Bone marrow (tissue), 2 donors: ENCODE measurements around the gene FGF9.

Source experiments
- DNase-seq, 2 donors: peaks; one replicate each; lab custom pipeline; 2025; lab: John Stamatoyannopoulos, UW

FGF9 gene

DNA sequence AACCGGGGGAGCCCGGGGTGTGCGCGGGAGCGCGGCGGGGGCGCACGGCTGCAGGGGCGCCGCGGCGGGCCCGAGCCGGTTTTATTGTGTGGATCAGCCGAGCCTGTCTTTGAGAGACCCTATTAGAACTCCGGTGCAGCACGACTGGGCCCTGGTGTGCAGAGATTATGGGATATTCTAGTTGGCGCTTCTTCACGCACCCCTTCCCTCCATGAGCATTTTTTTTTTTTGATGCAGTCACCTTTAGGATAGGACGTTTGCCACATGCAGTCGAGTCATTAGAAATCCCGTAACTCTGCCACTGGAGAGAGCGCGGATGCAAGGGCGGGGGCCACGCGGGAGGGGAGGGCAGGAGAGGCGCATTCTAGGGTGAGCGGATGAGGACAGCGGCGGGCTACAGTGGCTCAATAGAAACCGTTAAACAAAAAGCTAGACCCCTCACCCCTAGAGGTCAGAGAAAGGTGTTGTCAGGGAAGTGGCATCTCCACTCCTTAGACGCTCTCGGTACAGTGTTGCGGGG is 3.7 kb downstream of the FGF9 start:
- no peak for DNase-seq

DNA sequence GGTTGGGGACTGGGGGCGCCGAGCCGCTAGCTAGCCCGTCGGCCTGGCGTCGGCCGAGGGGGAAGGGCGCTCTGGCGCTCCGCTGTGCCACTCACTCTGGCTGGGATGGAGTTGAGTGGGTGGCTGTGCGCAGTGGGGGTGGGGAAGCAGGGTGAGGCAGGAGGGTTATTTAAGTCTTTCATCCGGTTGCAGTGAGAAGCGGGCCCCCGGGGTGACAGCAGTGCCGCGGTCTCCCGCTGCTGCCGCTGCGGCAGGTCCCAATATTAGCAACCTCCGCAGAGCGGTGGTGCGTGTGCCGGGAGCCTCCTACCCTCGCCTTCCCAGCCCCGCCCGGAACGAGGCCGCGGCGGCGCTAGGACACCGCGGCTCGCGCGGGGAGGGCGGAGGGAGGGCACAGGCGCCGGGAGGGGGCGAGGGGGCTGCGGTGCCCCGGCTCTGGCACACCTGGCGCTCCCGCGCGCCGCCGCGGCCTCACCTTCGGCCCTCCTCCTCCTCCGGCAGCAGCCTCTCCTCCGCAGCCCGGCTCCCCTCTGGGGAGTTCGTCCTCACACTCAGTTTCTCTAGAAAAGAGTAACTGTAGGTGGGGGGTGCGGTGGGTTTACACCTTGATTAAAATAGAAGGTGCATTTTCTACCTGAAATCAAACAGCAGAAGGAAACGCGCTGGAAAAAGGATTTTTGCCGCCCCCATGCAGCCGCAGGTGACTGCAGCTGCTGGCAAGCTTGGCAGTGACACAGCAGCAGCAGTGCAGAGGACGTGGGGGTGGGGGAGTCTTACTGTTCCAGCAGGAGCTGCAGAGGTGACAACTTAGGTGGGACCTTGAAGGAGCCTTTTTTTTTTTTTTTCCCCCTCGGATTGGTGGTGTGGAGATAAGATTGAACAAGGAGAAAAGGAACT is 4.5 kb downstream of the FGF9 start:
- no peak for DNase-seq

DNA sequence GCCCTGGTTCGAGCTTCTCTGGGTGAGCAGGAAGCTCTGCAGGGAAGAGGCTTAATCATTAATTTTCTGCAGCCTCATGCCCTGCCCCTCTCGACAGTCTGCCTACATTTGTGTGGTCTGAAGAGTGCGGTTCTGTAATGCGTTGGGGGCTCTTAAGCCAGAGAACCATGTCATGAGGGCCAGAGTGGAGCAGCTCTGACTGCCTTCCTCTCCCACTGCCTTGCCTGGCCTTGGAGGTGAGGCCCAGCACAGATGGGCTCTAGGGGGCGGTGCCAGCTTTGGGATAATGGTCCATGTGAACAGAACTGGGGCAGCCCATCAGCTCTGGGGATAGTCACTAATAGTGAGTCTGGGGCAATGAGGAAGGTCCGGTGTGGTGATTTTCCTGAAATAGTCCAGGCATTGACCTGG is 5.7 kb downstream of the FGF9 start:
- no peak for DNase-seq

DNA sequence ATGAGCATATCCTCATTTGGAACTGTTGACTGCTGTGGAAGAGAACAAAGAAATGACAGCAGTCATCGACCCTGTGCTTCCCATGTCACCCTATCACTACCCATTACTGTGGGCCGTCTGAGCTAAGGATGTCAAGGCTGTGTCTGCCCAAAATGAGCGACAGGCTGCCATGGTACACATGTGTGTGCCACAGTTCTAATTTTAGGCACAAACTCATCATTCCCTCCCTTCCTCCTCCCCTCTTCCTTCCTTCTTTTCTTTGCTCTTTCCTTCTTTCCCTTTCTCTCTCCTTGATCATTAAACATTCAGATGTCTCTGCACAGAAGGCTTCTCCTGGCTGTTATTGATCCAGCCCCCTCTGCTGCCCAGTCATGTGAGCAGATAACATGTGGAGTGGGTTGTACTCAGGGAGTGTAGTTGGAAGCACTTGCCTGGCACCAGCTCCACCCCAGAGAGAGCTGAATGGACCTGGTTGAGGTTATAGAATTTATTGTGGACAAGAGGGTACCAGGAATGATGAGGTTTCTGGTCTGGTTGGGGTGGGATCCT is 6.3 kb downstream of the FGF9 start:
- no peak for DNase-seq

DNA sequence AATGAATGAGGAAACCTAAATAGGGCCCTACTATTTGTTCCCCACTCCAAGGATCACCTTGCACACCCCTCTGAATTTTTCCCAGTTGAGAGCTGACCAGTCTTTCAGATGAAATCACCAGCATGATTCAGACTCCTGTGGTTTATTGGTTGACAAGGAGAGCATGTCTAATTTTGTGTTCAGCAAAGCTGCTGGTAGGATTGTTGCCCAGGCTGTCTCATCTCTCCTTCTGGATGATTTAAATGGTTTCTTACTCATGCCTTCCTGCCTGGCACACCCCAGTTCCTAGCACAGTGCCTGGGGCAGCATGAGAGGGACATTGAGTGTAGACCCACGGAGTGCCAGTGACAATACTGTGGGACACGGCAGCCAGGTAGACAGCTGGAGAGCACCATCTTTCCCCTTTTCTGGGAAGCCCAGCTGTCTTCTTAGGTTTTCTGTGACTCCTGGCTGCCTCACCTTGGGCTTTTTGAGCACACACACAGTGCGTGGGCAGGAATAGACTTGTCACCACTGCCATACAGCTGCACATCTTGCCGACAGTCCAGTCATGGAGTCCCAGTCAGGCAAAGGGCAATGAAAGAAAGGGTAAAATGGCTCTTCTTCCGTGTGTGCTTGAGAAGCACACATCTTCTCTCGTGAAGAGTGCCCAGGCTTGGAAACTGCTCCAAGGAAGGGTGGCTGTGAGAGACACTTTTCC is 12.3 kb downstream of the FGF9 start:
- no peak for DNase-seq

DNA sequence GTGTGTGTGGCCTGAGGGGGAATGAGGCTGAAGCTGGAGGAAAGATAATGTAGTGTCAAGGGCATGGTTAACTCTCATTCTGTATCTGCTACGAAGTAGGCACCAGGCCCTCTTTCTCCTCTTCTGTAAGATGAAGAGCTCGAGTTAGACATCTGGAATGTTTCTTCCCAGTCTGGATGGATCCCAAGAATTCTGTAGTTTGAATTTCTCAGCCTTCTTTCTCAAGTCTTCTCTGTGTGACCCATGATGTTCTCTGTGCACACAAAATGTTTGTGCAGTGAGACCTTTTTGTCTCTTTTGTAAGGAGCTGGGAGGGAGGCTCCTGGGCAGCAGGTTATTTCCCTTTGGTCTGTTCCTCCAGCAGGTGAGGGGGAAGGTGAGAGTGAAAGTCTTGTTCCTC is 13.7 kb downstream of the FGF9 start:
- DNase-seq = no peak

DNA sequence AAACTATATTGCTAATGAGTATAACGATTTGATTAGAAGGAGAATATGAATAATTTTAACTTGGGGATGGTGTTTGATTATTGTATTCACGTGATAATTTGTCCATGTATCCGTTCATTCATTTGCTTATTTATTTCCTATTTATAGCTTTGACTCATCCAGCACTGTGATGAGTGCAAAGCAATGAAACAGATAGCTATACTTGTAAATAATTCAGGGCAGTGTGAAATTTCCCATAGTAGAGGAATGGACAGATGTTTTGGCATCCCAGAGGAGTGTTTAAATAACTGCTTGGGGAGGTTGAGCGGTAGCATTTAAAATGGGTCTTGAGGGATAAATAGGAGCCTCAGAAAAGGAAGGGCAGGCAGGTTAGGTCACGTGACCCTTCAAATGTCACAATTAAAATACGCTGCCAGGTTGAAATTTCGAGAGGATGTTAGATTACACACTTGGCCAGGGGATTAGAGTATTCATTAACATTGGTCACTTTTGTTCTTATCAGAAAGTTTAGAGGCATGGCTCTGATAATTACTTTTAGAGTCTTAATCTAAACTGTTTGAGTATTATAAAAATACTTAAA is 14.7 kb downstream of the FGF9 start:
- no peak for DNase-seq

DNA sequence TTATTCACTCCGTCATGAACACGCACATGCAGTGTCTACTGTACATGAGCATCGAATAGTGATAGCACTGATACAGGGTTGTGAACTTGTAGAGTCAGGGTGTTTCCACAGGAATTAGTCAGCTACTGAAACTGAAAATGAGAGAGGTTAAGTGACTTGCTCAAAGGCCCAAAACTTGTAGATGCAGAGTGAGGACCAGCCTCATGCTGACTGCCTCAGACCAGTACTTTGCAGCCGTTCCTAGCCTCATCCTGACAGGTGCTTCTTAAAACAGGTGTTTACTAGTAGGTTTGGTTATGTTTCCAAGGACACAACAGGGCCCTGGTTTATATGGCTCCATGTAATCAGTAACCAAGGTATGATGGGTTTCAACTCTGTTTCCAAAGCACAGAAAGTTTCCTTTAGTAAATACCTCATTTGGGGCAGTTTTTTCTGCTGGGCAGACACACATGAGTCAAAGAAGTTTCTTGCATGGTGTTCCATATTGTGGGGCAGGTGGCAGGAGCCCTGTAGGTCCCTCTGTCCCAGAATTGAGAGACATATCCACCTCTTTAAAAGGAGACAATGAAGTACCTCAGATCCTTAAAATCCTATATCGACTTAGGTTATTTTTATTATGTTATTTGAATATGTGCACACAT is 16.0 kb downstream of the FGF9 start:
- no peak for DNase-seq

DNA sequence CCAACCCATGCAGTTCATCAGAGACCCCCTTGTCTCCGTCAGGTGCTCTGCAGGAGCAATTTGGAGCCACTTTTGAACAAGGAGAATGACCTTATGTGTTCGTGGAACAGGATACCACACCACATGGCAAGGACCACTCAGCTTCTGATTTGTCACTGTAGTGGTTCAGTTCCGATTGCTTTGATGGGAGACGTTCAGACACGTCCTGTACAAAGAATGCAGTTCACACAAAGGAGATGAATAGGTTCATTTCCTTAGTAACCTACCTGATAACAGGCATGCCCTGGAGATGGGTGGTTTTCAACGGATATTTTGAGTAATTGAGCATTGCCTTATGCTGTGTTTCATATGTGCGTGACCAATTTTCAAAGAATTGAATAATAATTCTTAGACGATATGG is 17.2 kb downstream of the FGF9 start:
- DNase-seq = no peak

DNA sequence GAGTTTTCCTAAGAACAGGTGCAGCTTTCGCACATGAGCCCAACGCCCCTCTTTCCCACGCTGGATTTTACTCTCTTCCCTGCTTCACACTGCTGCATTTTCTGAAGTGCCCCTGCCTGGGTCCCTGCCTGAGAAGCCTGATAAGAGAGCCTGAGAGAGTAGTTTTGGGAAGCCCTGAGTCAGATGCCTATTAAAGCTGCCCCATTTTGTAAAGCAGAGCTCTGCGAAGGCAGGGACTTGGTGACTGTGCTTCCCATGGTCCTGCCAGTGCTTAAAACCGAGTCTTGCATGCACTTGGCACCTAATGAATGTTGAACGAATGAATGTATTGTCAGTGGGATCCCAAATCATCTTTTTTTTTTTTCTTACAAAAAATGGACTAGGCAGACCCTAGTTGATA is 18.2 kb downstream of the FGF9 start:
- no peak for DNase-seq

DNA sequence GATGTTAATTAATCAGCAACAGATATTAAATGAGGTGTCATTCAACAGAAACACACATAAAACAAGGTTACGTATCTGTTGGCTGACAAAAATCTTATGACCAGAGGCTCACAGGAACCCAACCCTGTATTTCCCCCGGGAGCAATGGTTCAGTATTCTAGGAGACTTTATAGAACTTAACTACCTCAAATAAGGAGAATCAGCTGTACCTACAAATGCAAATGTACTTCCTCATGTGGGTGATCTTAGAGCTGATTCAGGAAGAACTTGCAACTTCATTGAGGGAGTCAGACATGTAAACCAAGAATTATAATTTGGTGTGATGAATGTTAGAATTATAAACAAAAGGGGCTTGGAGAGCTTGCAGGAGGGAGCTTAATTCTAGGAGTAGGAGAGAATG is 20.1 kb downstream of the FGF9 start:
- no peak for DNase-seq

DNA sequence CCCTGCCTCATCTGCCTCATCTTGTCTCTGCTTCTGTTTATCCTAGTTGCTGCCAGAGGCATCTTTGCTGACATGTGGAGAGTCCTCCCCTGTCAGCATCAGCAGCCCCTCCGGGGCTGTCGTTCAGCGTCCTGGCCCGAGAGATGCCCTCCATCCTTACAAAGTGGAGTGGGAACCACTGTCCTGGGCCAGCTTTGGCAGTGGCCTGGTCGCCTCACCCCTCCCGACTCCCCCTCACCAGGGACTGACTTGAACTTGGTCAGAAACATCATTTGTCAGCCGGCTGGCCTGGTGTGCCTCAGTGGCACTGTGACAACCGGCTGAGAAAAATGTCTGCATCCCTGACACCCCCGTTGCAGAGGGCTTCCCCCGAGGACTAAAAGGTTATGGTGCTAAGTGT is 20.6 kb downstream of the FGF9 start:
- DNase-seq = no peak

DNA sequence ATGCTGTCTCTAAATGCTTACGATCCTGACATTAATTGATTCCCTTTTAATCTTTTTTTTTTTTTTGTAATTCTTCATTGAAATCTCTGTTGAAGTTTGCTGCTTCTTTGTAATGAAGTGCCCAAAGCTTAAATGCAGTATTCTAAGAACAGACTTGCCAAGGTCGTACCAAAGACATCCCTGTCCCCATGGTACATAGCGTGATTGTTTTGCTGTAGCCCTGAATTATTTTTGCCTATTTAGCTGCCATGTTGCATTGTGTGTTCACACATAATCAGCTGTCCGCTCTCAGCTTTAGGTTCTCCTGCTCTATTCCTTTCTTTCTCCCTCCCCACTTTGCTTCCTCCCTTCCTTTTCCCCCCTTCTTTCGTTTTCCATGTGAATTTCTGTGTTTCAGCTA is 21.1 kb downstream of the FGF9 start:
- no peak for DNase-seq

DNA sequence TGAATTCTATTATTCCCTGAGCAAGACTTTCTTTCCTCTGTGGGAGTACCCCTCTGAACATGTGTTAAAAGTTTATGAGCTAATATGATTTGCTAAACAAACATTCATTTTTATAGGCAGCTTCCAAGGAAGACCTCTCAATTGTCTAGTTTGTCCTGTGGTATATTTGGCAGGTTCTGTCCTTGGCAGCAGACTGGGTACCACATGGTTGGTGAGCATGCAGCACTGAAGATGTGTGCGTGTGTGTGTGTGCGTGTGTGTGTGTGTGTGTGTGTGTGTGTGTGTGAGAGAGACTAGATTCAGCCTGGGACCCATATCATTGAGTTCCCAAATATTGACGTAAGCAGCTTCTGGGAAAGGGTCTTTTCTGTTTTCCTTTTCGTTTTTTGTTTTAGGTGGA is 24.0 kb downstream of the FGF9 start:
- DNase-seq = no peak

DNA sequence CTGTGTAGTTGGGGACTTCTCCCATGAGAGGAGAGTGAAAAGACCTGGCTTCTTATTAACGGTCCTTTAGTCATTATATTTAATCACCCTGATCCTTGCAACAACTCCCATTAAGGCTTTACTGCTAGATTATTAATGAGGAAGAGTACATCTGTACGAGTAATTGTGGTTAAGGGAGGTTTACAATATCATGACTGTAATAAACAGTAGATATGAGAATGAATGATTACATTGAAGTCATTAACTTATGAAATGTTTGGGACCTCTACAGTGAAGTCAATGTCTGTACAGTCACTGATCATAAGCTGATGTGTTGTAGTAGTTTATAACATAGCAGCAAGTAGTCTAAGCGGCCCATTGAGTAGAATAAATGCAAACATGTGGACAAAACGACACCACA is 24.7 kb downstream of the FGF9 start:
- DNase-seq = no peak

DNA sequence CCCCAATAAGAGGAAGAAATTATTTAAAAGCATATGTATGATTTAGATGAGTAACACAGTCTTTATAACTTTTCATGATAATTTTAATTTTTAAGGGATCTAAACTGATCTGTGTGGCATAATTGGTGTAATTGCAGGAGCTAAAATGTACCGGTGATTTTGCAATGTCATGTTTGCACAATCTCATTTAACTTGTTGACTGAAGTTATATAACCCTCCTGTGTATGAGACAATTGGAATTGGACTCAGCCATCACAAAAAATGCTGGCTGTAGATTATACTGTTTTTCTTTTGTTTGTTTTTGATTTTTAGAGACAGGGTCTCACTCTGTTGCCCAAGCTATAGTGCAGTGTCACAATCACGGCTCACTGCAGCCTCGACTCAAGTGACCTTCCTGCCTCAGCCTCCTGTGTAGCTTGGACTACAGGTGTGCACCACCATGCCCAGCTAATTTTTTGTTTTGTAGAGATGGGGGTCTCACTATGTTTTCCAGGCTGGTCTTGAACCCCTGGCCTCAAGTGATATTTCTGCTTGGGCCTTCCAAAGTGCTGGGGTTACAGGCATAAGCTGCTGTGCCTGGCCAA is 26.1 kb downstream of the FGF9 start:
- DNase-seq = no peak

DNA sequence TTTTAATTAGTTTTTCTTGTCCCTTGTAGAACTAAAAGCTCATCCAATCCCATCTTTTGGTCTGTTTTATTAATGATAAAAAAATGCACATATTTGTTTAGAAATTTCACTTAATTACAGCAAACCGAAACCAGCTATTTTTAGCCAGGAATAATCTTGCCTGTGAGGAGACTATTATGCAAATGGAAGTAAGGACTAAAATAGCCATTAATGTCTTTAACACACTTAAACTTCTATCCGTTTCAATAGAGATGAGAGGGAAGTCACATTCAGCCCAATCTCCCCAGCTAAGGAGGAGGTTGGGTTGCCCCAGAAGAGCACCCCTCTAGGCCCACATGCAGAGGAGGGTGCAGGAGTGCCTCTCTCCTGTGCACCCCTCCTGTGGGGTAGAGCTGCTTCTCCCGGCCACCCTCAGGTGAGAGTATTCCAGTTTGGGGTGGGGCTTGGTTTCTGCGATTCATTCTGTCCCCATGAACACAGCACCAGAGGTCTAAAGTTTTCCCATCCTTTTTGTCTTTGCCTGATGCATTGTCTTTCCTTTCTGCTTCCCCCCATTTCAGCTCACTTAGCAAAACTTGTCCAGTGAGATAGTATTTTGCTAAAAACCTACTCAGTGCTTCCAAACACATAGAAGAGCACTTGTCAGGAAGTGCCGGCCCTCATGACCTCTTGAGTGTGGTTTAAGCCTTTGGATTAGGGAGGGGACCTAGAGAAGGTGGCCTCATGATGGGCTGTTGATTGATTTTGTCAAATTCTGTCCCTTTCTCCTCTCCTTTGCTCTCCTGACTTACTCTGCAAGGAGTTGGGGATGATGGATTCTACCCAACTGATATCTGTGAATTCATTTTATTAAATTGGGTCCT is 28.2 kb downstream of the FGF9 start:
- no peak for DNase-seq

DNA sequence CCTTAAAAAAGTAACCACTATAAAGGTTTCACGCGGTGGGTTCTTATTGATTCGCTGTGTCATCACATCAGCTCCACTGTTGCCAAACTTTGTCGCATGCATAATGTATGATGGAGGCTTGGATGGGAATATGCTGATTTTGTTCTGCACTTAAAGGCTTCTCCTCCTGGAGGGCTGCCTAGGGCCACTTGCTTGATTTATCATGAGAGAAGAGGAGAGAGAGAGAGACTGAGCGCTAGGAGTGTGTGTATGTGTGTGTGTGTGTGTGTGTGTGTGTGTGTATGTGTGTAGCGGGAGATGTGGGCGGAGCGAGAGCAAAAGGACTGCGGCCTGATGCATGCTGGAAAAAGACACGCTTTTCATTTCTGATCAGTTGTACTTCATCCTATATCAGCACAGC is 30.6 kb downstream of the FGF9 start:
- DNase-seq = no peak

DNA sequence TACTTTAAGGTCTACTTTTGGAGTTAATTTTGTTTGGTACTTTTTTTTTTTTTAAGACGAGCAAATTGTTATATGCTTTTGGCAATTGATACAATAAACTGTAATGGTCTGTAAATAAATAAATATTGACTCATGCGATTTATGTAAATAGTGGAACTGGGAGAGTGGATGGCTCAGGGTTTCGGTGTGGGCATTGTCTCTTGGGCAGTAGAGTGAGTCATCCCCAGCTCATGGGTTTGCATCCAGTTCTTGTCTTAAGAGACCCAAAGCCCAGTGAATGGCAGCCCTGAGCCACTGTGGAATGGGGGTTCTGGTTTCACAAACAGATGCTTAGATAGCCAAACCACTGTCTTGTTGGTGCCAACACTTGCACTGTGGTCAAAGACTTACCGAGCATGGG is 33.0 kb downstream of the FGF9 start:
- no peak for DNase-seq

DNA sequence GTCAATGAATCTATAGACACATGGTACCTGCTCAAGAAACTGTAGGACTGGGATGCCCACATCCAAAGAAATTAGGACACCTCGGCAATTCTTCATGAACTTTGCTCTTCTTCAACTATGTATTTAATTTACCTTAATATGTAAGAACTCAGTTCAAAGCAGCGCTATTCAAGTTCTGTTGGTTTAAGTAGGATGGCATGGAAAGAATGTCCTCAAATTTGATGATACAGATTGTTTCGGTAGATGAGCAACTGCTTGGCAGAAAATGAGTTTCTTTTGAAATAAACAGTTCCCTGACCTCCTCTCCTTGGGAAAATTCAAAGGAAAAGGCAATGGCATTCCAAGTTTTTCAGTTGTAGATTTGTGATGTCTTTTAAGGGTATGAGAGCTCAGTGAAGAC is 36.7 kb downstream of the FGF9 start:
- no peak for DNase-seq

DNA sequence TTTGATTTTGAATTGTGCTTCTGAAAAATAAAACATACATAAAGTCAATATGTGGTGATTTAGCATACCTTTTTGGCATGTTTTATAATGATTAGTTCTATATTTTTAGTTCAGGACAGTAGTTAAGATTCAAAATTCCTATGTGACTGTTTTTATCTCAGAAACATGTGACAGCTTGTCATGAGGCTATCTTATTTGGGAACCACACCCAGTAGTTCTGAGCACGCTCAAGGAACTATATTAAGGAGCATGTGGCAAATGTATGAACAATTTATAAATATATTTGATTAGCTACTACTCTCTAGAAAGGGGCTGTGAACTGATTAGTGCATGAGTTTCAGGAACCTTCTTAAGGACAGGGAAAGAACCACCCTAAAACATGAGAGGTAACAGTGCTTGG is 38.8 kb downstream of the FGF9 start:
- DNase-seq = no peak
